DLD1 (cell line): ENCODE data around the gene R3HDM4.
"Not testable (repeated sequence)": the region's sequence is repeated elsewhere in the genome, so short reads cannot be mapped to it uniquely, and the experiment has no call there.

Experiments
- in situ Hi-C: cut with HindIII; loops from 2 replicates; pipeline ENCODE4 v1.10.0; 2017; ENCODE audit warnings: low sequenced_read_pairs

The R3HDM4 gene

GRCh38 chr19:913080-913748 is at the start of gene R3HDM4:
TSS of gene R3HDM4 (minus strand) at chr19:913219. CDS start at chr19:913157, 62 bp downstream.
- in situ Hi-C loops = no loop called here

- in situ Hi-C loops = no loop called here
These were observed 49.0 kb upstream of the R3HDM4 start for GRCh38 chr19:961866-962620.

- in situ Hi-C loops = no loop called here
These were observed 47.6 kb upstream of the R3HDM4 start for GRCh38 chr19:960601-960938.

- in situ Hi-C loops = no loop called here
These were observed 47.0 kb upstream of the R3HDM4 start for GRCh38 chr19:960020-960419.

- in situ Hi-C loops = no loop called here
These were observed 46.2 kb upstream of the R3HDM4 start for GRCh38 chr19:958967-959855.

GRCh38 chr19:957578-957977 is 44.6 kb upstream of the R3HDM4 start:
- in situ Hi-C loops = not testable (repeated sequence)

- in situ Hi-C loops = no loop called here
These were observed 43.9 kb upstream of the R3HDM4 start for GRCh38 chr19:956766-957440.

GRCh38 chr19:955803-956765 is 43.1 kb upstream of the R3HDM4 start:
- in situ Hi-C loops = no loop called here

GRCh38 chr19:954672-955494 is 41.9 kb upstream of the R3HDM4 start:
- in situ Hi-C loops = no loop called here

- in situ Hi-C loops = no loop called here
These were observed 41.3 kb upstream of the R3HDM4 start for GRCh38 chr19:954272-954671.

- in situ Hi-C loops = no loop called here
These were observed 40.6 kb upstream of the R3HDM4 start for GRCh38 chr19:953445-954271.

- in situ Hi-C loops = no loop called here
These were observed 39.8 kb upstream of the R3HDM4 start for GRCh38 chr19:952680-953444.

- in situ Hi-C loops = no loop called here
These were observed 39.1 kb upstream of the R3HDM4 start for GRCh38 chr19:952049-952679.

GRCh38 chr19:950352-951066 is 37.5 kb upstream of the R3HDM4 start:
- in situ Hi-C loops = no loop called here

GRCh38 chr19:948842-949496 is 36.0 kb upstream of the R3HDM4 start:
- in situ Hi-C loops = no loop called here
